ENCODE measurements around the gene ANTXR2. TPM values are rescaled to one million over a fixed set of nuclear protein-coding genes. Genes with fewer than 3 reads are reported as not detected.

The ANTXR2 gene
- polyA plus RNA-seq, 1 experiment = 105 TPM

- POLR2A ChIA-PET = no interaction called here
- DNase-seq (ENCODE audit: low read depth, low spot score) = no peak
- Histone ChIP-seq H3K27ac (ENCODE audit: low read depth, low read length) (no peak overlapping the region), H3K4me3 (ENCODE audit: low read depth, low read length) (no peak overlapping the region), H3K27me3 (ENCODE audit: control insufficient read depth, insufficient read depth, low read length) (no peaks in the 10 kb centered on the region), H3K9me3 (ENCODE audit: control insufficient read depth, insufficient read depth, low read length) (no peaks in the 10 kb centered on the region)
- CTCF ChIA-PET = interaction anchor here (0.7 kb wide), 1 partner anchor 307 kb away, joined by 6 read pairs; no protein-coding TSS in a partner anchor
- TF ChIP-seq CTCF (IDR thresholded peaks at IDR 0.05; ENCODE audit: low read depth, low read length) = no peak
Observed at GRCh38 chr4:79882806-79883205, 190.2 kb downstream of the ANTXR2 start.

- no peak for TF ChIP-seq CTCF (IDR thresholded peaks at IDR 0.05; ENCODE audit: low read depth, low read length)
- no peak overlapping the region for H3K27ac ChIP-seq (ENCODE audit: low read depth, low read length)
- no peaks in the 10 kb centered on the region for H3K27me3 ChIP-seq (ENCODE audit: control insufficient read depth, insufficient read depth, low read length)
- CTCF ChIA-PET = no interaction called here
- no peaks in the 10 kb centered on the region for H3K9me3 ChIP-seq (ENCODE audit: control insufficient read depth, insufficient read depth, low read length)
- no peak for DNase-seq (ENCODE audit: low read depth, low spot score)
- POLR2A ChIA-PET = interaction anchor here (0.6 kb wide), 1 partner anchor 53 kb away, joined by 4 read pairs; no protein-coding TSS in a partner anchor
- H3K4me3 ChIP-seq (ENCODE audit: low read depth, low read length) = no peak overlapping the region
Observed at GRCh38 chr4:79881407-79881806, 191.6 kb downstream of the ANTXR2 start.

GRCh38 chr4:79877511-79877910 lies 195.5 kb downstream of the ANTXR2 start:
- no peak for TF ChIP-seq CTCF (IDR thresholded peaks at IDR 0.05; ENCODE audit: low read depth, low read length)
- no peak for DNase-seq (ENCODE audit: low read depth, low spot score)
- H3K27me3 ChIP-seq (ENCODE audit: control insufficient read depth, insufficient read depth, low read length) = no peaks in the 10 kb centered on the region
- no peaks in the 10 kb centered on the region for H3K9me3 ChIP-seq (ENCODE audit: control insufficient read depth, insufficient read depth, low read length)
- ChIA-PET CTCF (no interaction called here), POLR2A (no interaction called here)
- H3K27ac ChIP-seq (ENCODE audit: low read depth, low read length) = no peak overlapping the region
- H3K4me3 ChIP-seq (ENCODE audit: low read depth, low read length) = no peak overlapping the region

DNA sequence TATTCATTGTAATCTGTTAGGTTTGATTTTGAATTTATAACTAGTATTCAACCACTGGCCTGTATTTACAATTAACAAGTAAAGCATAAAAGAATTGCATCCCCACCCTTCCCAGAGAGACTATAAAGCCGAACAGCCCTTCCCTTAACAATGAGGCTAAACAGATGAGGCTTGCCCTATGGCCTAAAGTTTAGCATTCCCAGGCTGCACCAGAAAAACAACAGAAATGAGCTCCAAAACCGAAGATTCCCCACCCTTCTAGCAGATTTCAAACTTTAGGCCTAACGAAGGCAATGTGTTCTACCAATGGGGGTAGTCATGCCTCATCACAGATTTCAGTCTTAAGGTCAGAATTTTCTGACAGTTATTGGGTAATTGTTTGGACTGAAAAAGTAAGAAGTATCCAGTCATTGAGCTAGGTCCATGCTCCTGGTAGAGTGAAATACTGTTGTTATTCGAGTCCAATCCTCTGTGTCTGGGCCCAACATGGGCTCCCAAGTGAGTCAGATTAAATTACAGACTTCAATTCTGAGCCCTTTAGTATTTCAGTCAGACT lies 197.6 kb downstream of the ANTXR2 start:
- no peaks in the 10 kb centered on the region for H3K9me3 ChIP-seq (ENCODE audit: control insufficient read depth, insufficient read depth, low read length)
- no peaks in the 10 kb centered on the region for H3K27me3 ChIP-seq (ENCODE audit: control insufficient read depth, insufficient read depth, low read length)
- ChIA-PET POLR2A (no interaction called here), CTCF (interaction anchor here (1.0 kb wide), 1 partner anchor 9 kb away, joined by 3 read pairs; no protein-coding TSS in a partner anchor)
- no peak for TF ChIP-seq CTCF (IDR thresholded peaks at IDR 0.05; ENCODE audit: low read depth, low read length)
- H3K4me3 ChIP-seq (ENCODE audit: low read depth, low read length) = no peak overlapping the region
- H3K27ac ChIP-seq (ENCODE audit: low read depth, low read length) = no peak overlapping the region
- DNase-seq (ENCODE audit: low read depth, low spot score) = no peak

DNA sequence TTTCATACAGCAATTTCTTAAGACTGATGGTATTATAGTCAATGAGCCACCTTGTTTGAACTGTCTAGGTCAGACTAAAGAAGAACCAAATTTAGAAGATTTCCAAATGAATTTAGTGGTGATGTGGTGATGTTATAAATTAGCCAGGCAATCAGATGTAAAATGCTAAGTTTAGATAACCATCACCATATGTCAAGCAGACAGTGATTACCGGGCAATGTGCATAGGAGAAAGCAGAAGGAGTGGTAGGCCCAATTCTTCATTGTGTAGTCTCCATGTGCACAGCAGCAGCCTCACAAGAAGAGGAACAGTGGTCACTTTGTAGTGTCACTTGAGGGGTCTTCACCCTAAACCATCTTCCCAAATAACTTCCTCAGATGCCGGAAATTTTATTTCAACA lies 198.8 kb downstream of the ANTXR2 start:
- TF ChIP-seq CTCF (IDR thresholded peaks at IDR 0.05; ENCODE audit: low read depth, low read length) = no peak
- Histone ChIP-seq H3K27ac (ENCODE audit: low read depth, low read length) (no peak overlapping the region), H3K27me3 (ENCODE audit: control insufficient read depth, insufficient read depth, low read length) (no peaks in the 10 kb centered on the region), H3K9me3 (ENCODE audit: control insufficient read depth, insufficient read depth, low read length) (no peaks in the 10 kb centered on the region), H3K4me3 (ENCODE audit: low read depth, low read length) (no peak overlapping the region)
- no peak for DNase-seq (ENCODE audit: low read depth, low spot score)
- POLR2A ChIA-PET = no interaction called here
- CTCF ChIA-PET = no interaction called here
